Breast epithelium (tissue), 3 donors: ENCODE results near the gene TCAF2.
"Not testable (repeated sequence)": the region's sequence is repeated elsewhere in the genome, so short reads cannot be mapped to it uniquely, and the experiment has no call there.

Source experiments
- CTCF ChIP-seq, 3 donors: fragments of 450-650 bp; IDR thresholded peaks; one replicate each; pipeline ENCODE4 v1.5.1; 2016 to 2017; ENCODE audit warnings: antibody characterized with exemption in 3 of 3, mild to moderate bottlenecking in 3 of 3, moderate library complexity in 3 of 3
- POLR2A ChIP-seq: fragments of 450-650 bp; IDR thresholded peaks from one replicate; pipeline ENCODE4 v1.6.1; 2016; ENCODE audit warnings: antibody characterized with exemption, mild to moderate bottlenecking, moderate library complexity

GRCh38 chr7:143622130-143622529 is 1.4 kb downstream of the TCAF2 start:
- TF ChIP-seq CTCF (IDR thresholded peaks at IDR 0.05); POLR2A: not testable (repeated sequence)
